AG04449 (cell line): ENCODE results near the gene CT45A10.
"Not testable (repeated sequence)": the region's sequence is repeated elsewhere in the genome, so short reads cannot be mapped to it uniquely, and the experiment has no call there.

ENCODE experiments used
- CTCF ChIA-PET: fragments of 350-600 bp; formaldehyde crosslinking; extraction: SDS; loops from one replicate; lab custom pipeline; 2021; ENCODE audit warnings: antibody characterized with exemption; lab: Yijun Ruan, JAX
- POLR2A ChIA-PET: fragments of 400-600, 350-600 bp; formaldehyde crosslinking; extraction: SDS; loops from one replicate; lab custom pipeline; 2020; ENCODE audit warnings: antibody characterized with exemption, inconsistent platforms; lab: Yijun Ruan, JAX
- DNase-seq: peaks from one replicate; pipeline ENCODE4 v3.0.0-alpha.2; 2010; ENCODE audit warnings: low read depth, low spot score
- H3K4me3 ChIP-seq: 2 replicates; pipeline ENCODE4 v1.5.1; 2011; ENCODE audit warnings: low read depth, mild to moderate bottlenecking, control low read depth, low read length
- CTCF ChIP-seq: IDR thresholded peaks from one replicate; pipeline ENCODE4 v1.5.1; 2011; ENCODE audit warnings: mild to moderate bottlenecking, moderate library complexity, low read length, control low read depth, inconsistent platforms; ENCODE audit not compliant: insufficient read depth; ENCODE audit errors: missing control alignments

Gene CT45A10

GRCh38 chrX:135893294-135893817, at the start of gene CT45A10, which contains the start of gene SAGE1:
Gene CT45A10, minus strand, starts transcription at chrX:135893444. Its CDS starts 8,100 bp downstream, at chrX:135885344.
Gene SAGE1, plus strand, starts transcription at chrX:135893716. Its CDS starts 2,527 bp downstream, at chrX:135896243.
- DNase-seq: no peak
- ChIA-PET CTCF (no interaction called here), POLR2A (no interaction called here)
- no peak for TF ChIP-seq CTCF
- H3K4me3 ChIP-seq: no peak within 1 kb of the TSS

- peak; percentile 59 for TF ChIP-seq CTCF
- H3K4me3 ChIP-seq: no peak overlapping the region
- DNase-seq: no peak
- POLR2A ChIA-PET: no interaction called here
- CTCF ChIA-PET: interaction anchor here (0.8 to 1.8 kb wide), 7 partner anchors 18 to 453 kb away, joined by 3 to 4 read pairs (median 3); no protein-coding TSS in a partner anchor
Observed at GRCh38 chrX:135931644-135932487, 38.6 kb upstream of the CT45A10 start.

GRCh38 chrX:135927897-135928296, 34.7 kb upstream of the CT45A10 start:
- CTCF ChIA-PET: no interaction called here
- POLR2A ChIA-PET: no interaction called here
- TF ChIP-seq CTCF: no peak
- no peak overlapping the region for H3K4me3 ChIP-seq
- no peak for DNase-seq

GRCh38 chrX:135923353-135923752, 30.1 kb upstream of the CT45A10 start:
- ChIA-PET POLR2A (no interaction called here), CTCF (no interaction called here)

GRCh38 chrX:135920516-135920915, 27.3 kb upstream of the CT45A10 start:
- POLR2A ChIA-PET, CTCF ChIA-PET, DNase-seq, H3K4me3 ChIP-seq: not testable (repeated sequence)

More at GRCh38 chrX:135923353-135923752, 30.1 kb upstream of the CT45A10 start:
- TF ChIP-seq CTCF: no peak
- no peak for DNase-seq
- no peak overlapping the region for H3K4me3 ChIP-seq

GRCh38 chrX:135914404-135914803, 21.2 kb upstream of the CT45A10 start:
- no peak overlapping the region for H3K4me3 ChIP-seq
- ChIA-PET CTCF (no interaction called here), POLR2A (no interaction called here)
- no peak for TF ChIP-seq CTCF
- DNase-seq: no peak
